T1000 (cell line): Measurements from ENCODE around the gene CCDC39.
"Not testable (repeated sequence)": the region's sequence is repeated elsewhere in the genome, so short reads cannot be mapped to it uniquely, and the experiment has no call there.

Experiments used
- DNase-seq: peaks from one replicate; lab custom pipeline; 2025; ENCODE audit warnings: mixed read lengths; lab: John Stamatoyannopoulos, UW

CCDC39 gene

GRCh38 chr3:180624714-180625113 is 54.6 kb downstream of the CCDC39 start:
- DNase-seq = no peak

GRCh38 chr3:180619723-180620122 is 59.6 kb downstream of the CCDC39 start:
- no peak for DNase-seq

- DNase-seq = not testable (repeated sequence)
These were observed 60.7 kb downstream of the CCDC39 start for GRCh38 chr3:180618563-180618962.

GRCh38 chr3:180617049-180617448 is 62.2 kb downstream of the CCDC39 start:
- DNase-seq = no peak

GRCh38 chr3:180615954-180616353 is 63.3 kb downstream of the CCDC39 start:
- DNase-seq = no peak

- DNase-seq = no peak
These were observed 66.9 kb downstream of the CCDC39 start for GRCh38 chr3:180612364-180612763.

GRCh38 chr3:180611006-180611405 is 68.3 kb downstream of the CCDC39 start:
- no peak for DNase-seq

- peak; percentile 96 for DNase-seq
These were observed 77.3 kb downstream of the CCDC39 start, which contains the start of gene TTC14 for GRCh38 chr3:180601688-180602666. Gene TTC14, plus strand, starts transcription at chr3:180602163. Its CDS starts 99 bp downstream, at chr3:180602262.

GRCh38 chr3:180600473-180600872 is 78.8 kb downstream of the CCDC39 start:
- DNase-seq = no peak

- no peak for DNase-seq
These were observed 83.7 kb downstream of the CCDC39 start for GRCh38 chr3:180595559-180595935.

- DNase-seq = no peak
These were observed 84.4 kb downstream of the CCDC39 start for GRCh38 chr3:180594631-180595558.

GRCh38 chr3:180593631-180594030 is 85.7 kb downstream of the CCDC39 start:
- not testable (repeated sequence) for DNase-seq

- no peak for DNase-seq
These were observed 88.9 kb downstream of the CCDC39 start for GRCh38 chr3:180590396-180590795.

- DNase-seq = no peak
These were observed 98.4 kb downstream of the CCDC39 start for GRCh38 chr3:180580934-180581333.

GRCh38 chr3:180575571-180575970 is 103.7 kb downstream of the CCDC39 start:
- no peak for DNase-seq

- DNase-seq = no peak
These were observed 107.3 kb downstream of the CCDC39 start for GRCh38 chr3:180571831-180572598.

GRCh38 chr3:180570238-180570637 is 109.1 kb downstream of the CCDC39 start:
- DNase-seq = no peak

GRCh38 chr3:180564676-180565075 is 114.6 kb downstream of the CCDC39 start:
- no peak for DNase-seq
